ENCODE results near the gene MED13L.
A peak's percentile ranks its signal among the peaks of the same experiment; 100 is the strongest.

MED13L gene

GRCh38 chr12:116210762-116211161 lies 66.7 kb downstream of the MED13L start:
- no peak for DNase-seq (ENCODE audit: low read depth)

DNA sequence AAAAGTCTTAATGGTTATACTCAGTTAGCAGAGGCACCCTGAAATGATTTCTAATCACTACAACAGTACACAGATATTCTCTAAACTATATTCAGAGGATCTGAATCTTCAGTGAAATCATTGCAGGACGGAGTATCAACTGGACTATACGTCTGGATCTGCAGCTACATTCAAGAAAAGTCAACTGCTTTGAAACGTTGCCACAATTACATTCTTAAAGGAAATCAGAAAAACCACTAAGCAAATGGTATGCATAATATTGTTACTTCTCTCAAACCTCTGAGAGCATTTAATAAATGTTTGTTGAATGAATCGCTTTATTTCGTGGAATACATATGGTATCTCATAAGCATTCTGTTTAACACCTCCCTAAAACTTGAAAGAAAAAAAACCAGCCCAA lies 67.4 kb downstream of the MED13L start:
- DNase-seq (ENCODE audit: low read depth), result no peak

DNA sequence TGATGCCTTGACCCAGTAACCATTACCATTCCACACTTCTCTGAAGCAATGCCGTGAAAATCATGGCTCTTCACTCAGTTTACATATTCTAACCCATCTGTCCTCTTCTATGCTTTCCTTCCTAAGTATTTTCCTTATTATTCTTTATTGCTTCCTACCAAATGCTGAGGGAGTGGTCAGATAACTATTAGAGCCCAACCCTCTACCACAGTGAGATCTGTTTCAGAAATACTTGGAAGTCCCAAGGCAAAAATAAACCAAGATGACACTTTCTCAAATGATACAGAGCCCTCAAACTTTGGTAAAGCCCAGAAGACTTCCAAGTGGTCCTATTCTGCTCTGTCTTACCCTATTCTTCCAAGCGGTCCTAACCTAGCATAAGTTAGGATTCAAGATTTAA lies 68.0 kb downstream of the MED13L start:
- no peak for DNase-seq (ENCODE audit: low read depth)

GRCh38 chr12:116207274-116207673 lies 70.2 kb downstream of the MED13L start:
- no peak for DNase-seq (ENCODE audit: low read depth)

GRCh38 chr12:116206828-116207227 lies 70.7 kb downstream of the MED13L start:
- DNase-seq (ENCODE audit: low read depth), result no peak

GRCh38 chr12:116204785-116205184 lies 72.7 kb downstream of the MED13L start:
- no peak for DNase-seq (ENCODE audit: low read depth)

GRCh38 chr12:116204169-116204568 lies 73.3 kb downstream of the MED13L start:
- DNase-seq (ENCODE audit: low read depth), result no peak

GRCh38 chr12:116202940-116203339 lies 74.6 kb downstream of the MED13L start:
- no peak for DNase-seq (ENCODE audit: low read depth)

GRCh38 chr12:116202433-116202832 lies 75.1 kb downstream of the MED13L start:
- no peak for DNase-seq (ENCODE audit: low read depth)

DNA sequence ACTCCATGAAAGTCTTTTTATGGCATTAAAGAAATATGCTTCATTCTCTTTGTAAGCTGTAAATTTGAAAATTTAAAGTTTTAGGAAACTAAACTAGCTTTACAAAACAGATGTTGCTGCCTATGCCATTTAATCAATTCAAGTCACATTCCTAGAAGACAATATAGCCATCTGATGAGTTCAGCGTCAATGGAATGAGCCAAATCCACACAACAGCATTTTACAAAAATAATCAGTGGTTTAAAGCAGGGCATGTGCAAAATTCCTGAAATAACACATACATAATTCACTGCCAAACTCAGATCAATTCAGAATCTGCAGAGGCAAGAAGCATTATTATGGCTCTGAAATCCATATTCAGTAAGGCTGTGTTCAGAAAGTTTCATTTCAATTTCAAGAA lies 75.6 kb downstream of the MED13L start:
- no peak for DNase-seq (ENCODE audit: low read depth)

- no peak for DNase-seq (ENCODE audit: low read depth)
Measured at GRCh38 chr12:116201359-116201758, 76.1 kb downstream of the MED13L start.

- DNase-seq (ENCODE audit: low read depth), result no peak
Measured at GRCh38 chr12:116200812-116201211, 76.7 kb downstream of the MED13L start.

- no peak for DNase-seq (ENCODE audit: low read depth)
Measured at GRCh38 chr12:116199160-116199706, 78.3 kb downstream of the MED13L start.

DNA sequence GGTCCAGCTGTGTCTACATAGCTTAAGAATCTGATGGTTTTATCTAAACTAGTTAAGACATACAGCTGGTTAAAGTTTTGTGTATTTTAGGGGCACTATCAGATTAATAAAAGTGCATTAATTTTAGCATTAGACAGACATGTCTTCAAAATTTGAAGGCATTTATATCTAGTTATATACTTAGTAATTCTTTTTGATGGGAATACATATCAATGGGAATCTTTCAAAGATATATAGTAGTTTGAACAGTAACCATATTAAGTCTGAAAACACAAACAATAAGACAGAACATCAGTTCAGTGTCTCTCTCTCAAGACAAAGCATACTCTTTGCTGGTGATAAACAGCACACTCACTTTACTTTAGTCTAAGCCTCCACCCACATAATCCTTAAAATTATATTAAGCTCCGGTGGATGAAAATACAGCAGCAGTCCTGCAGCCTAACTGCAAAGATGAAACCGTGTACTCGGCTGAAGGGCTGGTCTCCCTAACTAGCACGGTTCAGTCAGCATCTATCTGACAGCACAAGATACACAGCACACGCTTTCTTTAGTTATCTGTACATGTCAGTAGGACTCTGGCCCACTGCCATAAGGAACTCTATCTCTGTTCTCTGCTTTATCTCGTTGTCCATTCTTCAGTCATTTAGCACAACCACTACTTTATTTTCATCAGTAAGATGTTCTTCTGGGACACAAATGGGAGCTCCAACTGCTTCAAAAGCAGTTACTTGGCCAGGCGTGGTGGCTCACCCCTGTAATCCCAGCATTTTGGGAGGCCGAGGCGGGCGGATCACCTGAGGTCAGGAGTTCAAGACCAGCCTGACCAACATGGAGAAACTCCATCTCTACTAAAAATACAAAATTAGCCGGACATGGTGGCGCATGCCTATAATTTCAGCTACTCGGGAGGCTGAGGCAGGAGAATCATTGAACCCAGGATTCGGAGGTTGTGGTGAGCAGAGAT lies 80.5 kb downstream of the MED13L start:
- DNase-seq (ENCODE audit: low read depth), result no peak

DNA sequence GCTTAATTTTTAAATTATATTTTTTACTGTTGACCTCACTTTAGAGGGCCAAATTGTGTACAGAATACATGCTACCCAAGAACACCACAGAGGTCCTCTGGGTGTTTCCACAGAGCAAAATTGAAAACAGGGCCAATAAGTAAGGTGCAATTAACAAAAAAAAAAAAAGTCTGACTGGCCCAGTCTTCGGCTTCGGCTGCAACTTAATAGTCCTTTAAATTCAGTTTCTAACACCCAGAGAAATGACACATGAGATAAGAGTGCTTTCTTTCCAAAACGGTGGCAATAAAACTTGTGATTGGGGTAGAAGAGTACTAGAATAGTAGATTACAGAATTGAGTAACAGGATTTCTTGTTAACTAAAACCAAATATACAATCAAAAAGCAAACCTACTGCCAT lies 81.3 kb downstream of the MED13L start:
- no peak for DNase-seq (ENCODE audit: low read depth)

GRCh38 chr12:116194935-116195431 lies 82.5 kb downstream of the MED13L start:
- peak; percentile 38 for DNase-seq (ENCODE audit: low read depth)

DNA sequence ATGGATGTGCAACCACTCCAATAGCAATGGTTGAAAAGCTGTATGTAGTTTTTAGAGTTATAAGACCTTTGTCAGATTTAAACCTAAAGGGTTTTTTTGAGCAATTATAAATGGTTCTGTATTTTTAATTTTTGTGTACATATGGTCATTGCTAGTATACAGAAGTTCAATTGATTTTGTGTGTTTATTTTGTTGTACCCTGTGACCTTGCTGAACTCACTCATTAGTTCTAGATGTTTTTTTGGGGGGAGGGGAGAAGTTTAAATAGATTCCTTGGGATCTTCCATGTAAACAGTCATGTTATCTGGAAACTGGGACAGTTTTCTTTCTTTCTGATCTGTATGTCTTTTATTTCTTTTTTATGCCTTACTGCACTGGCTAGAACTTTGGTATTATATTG lies 87.8 kb downstream of the MED13L start:
- no peak for DNase-seq (ENCODE audit: low read depth)

- no peak for DNase-seq (ENCODE audit: low read depth)
Measured at GRCh38 chr12:116188581-116188980, 88.9 kb downstream of the MED13L start.

DNA sequence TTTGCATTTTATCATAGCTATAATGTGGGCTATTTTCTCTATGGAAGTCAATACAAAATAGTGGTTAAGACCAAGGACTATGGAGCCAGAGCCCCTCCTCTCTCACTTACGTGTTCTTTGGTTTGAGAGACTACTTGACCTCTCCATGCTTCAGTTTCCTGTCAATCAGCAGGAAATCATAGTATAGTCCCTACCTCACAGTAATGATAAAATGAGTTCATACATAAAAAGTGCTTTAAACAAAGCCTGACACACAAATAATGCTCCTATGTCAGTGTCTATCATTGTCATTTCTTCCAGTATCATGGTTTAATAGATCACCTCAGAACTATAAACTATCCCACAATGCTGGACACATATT lies 90.4 kb downstream of the MED13L start:
- DNase-seq (ENCODE audit: low read depth), result no peak

GRCh38 chr12:116186482-116187150 lies 90.9 kb downstream of the MED13L start:
- DNase-seq (ENCODE audit: low read depth), result no peak

GRCh38 chr12:116184763-116185162 lies 92.7 kb downstream of the MED13L start:
- DNase-seq (ENCODE audit: low read depth), result no peak

DNA sequence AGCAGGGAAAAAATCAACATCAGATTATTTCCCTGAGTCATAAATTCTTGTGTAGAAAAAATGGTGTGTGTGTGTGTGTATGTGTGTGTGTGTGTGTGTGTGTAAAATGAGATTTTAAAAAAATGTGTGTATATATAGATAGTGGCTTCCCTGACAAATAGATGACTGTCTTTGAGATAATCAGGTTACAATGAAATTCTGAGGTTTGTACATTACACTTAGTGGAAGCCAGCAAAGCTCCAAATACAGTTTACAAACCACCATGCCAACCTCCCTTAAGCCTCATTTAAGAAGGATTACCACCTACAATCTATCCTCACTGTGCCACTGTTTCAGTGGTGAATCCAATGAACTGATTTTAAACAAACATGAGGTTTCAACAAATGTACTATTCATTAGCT lies 93.8 kb downstream of the MED13L start:
- DNase-seq (ENCODE audit: low read depth), result no peak

All from T follicular helper cell (primary cell).